ENCODE measurements around the gene POU2F1.

- TF ChIP-seq, protein P1, sequence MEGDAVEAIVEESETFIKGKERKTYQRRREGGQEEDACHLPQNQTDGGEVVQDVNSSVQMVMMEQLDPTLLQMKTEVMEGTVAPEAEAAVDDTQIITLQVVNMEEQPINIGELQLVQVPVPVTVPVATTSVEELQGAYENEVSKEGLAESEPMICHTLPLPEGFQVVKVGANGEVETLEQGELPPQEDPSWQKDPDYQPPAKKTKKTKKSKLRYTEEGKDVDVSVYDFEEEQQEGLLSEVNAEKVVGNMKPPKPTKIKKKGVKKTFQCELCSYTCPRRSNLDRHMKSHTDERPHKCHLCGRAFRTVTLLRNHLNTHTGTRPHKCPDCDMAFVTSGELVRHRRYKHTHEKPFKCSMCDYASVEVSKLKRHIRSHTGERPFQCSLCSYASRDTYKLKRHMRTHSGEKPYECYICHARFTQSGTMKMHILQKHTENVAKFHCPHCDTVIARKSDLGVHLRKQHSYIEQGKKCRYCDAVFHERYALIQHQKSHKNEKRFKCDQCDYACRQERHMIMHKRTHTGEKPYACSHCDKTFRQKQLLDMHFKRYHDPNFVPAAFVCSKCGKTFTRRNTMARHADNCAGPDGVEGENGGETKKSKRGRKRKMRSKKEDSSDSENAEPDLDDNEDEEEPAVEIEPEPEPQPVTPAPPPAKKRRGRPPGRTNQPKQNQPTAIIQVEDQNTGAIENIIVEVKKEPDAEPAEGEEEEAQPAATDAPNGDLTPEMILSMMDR (IDR thresholded peaks at IDR 0.05; ENCODE audit: insufficient read depth, low read length, poor library complexity, severe bottlenecking), result no peak
- no peak for TF ChIP-seq EZH2phosphoT487 (conservative IDR thresholded peaks at IDR 0.05; ENCODE audit: low read length)
Observed at GRCh38 chr1:167249702-167250101, 29.0 kb downstream of the POU2F1 start.

Data from SU-DHL-6 (cell line).